HG03460 (cell line): ENCODE measurements around the gene CRACR2A.

Experiments
- ATAC-seq: cut with Tn5 transposase; IDR thresholded peaks from one replicate; pipeline ENCODE4 v1.9.1; 2021; ENCODE audit not compliant: unreplicated experiment

The CRACR2A gene

DNA sequence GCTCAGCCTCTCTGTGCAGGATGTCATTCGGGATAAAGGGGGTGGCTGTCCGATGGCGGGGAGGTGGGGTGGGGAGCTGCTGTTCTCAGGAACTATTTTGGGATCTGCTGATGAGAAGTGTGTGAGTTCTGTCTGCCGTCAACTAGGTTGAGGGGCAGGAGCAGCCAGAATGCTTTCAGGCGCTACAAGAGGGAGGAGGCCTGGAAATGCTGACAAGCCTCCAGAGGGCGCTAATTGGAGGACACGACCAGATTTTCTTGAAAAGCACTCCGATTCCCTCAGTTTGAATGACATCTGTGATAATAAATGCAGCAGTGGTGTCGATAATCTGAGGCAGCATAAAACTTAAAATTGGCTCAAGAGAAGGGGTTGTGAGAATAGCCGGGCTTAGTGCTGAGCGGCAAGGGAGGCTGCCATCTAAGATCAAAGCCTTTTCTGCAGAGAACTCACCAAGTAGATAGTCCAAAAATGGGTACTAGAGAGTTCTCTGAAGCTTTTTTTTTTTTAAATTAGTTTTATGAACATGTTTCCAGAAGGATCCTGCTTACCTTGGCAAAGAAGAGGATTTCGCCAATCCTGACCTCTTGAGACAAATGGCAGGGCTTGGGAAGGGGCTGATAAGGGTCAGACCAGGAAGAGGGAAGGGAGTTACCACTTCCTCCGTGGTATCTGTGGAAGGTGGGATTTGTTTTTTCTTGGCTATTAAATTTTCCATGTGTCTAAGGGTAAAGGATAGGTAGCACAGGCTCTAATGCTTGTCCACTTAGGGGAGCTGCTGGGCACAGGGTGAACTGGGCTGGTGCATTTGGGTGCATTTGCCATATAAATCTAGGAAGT is 94.4 kb downstream of the CRACR2A start:
- ATAC-seq = no peak

- no peak for ATAC-seq
These were observed 95.8 kb downstream of the CRACR2A start for GRCh38 chr12:3656946-3657622.

DNA sequence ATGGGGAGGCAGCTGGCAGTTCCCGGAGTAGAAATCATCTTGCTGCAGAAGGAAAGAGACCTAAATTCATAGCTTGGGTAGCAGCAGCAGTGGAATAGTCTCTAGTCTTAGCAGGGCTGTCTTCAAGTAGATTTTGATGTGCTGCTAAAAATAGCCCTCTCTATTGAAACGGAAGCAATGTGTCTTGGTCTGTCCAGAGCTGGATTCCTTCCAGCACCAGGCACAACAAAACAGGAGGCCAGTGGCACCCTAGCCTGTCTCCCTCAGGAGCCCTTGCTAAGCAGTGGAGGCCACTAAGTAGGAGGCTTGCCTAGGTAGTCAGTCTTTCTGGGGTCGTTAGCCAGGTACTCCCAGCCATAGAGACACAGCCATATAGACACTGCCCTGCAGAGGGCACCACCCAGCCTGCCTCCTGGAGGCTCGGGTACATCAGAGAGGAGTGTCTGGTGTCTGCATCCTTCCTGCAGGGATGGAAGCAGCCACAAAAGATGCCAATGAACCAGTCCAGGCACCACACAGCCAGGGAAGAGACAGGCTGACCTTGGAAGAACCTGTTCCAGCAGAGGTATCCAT is 97.5 kb downstream of the CRACR2A start:
- no peak for ATAC-seq

DNA sequence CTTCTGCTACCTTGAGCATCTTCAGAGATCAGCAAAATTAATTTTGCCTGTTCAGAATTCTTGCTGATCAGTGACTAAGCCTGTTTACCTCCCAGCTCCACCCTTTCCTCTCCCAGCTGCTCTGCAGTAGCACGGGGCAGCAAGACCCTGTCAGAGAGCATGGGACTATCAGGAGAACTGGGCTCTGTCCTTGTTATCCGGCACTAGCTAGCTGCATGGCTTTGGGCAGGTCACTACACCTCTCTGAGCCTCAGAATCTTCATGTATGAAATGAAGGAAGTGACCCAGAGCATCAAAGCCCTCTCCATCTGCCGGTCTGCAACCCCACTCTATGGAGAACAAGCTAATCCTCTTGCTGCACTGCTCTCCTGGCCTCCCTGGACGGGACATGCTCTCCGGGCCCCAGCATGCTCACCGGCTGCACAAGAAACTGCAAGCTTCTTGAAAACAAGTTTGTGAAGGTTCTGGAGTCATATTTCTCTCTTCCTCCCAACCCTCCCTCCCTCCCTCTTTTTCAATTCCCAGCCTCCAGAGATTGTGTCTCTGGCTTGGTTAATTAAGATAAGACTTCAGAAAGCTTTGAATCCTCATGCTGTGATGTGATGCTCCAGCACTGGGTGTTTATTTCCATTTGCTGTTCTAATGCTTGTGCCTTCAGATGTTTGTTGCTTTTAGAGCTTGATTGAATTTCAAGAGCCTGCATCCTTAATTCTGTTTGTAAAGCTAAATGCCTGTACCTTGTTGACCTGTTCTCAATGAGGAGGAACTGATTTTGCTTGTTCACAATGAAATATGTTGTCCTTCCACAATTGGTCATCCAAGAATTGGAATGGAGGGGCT is 101.1 kb downstream of the CRACR2A start:
- no peak for ATAC-seq

- ATAC-seq = no peak
These were observed 105.4 kb downstream of the CRACR2A start for GRCh38 chr12:3647504-3647903.

DNA sequence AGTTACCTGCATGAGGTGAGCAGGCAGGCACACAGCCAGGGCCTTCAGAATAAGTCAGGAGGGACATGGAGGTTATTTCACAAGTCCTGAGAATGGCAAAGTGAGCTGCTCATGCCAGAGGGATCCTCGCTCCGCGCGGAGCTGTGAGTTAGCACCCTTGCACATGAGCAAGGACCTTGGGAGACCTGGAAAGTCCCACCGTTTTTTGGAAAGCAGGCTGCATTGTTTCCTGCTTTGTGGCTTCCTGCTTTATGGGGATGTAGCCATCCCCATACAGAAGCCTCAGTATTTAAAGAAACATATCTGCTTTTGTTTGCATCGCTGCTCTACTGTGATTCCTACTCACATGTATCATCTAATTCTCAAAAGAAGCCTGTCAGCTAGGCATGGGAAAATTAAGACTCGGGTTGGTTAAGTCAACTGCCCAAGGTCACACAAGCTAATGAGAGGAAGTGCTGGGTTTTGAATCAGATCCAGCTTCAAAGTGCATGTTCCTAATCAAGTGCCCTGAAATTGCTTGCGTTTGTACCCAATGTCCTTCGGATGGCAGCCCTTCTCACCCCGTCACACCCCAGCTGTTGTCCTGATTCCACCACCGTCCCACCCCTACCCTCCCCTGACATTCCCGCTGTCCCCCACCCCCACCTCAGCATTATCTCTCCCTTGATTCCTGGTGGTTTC is 106.2 kb downstream of the CRACR2A start:
- ATAC-seq = no peak

DNA sequence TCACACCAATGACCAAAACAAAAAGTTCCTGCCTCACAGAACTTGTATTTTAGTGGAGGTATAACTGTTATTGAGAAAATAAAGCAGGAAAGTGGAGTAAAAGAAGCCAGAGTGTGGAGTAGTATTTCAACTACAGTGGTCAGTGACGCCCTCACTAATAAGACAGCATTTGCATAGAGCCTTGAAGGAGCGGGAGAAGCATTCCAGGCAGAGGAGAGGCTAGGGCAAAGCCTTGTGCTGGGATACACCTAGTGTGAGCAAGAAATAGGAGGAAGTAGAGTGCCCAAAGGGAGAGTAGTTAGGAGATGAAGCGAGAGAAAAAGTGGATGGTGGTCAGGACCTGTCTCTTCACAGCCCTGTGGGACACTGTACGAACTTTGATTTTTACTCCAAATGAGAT is 107.8 kb downstream of the CRACR2A start:
- ATAC-seq = no peak

GRCh38 chr12:3644104-3644503 is 108.8 kb downstream of the CRACR2A start:
- ATAC-seq = no peak

DNA sequence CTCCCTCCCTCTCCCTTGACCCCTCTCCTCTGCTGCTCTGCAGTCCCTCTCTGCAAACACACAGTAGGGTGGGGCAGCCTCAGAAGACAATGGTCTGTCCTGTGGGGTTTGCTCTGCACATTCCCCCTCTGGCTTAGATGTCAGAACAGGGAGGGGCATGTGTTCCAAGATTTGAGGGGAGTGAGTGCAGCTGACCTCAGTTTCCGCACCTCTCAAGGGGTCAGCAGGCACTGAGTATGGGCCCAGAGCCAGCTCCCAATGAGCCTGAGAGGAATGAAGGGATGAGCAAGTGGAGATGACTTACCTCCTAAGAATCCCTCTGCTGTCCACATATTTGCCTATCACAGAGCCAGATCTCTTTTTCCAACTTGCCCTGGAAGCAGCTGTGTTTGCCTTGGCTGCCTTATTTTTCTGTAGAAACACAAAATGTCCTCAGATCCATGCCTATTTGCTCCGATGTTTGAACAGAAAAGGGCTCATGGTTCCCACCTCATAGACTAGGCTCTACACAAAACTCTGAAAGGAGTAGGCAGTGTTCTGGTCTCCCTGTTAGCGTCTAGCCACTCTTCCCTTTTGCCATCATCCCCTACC is 111.4 kb downstream of the CRACR2A start:
- ATAC-seq = no peak

- ATAC-seq = no peak
These were observed 116.6 kb downstream of the CRACR2A start for GRCh38 chr12:3636328-3636727.

DNA sequence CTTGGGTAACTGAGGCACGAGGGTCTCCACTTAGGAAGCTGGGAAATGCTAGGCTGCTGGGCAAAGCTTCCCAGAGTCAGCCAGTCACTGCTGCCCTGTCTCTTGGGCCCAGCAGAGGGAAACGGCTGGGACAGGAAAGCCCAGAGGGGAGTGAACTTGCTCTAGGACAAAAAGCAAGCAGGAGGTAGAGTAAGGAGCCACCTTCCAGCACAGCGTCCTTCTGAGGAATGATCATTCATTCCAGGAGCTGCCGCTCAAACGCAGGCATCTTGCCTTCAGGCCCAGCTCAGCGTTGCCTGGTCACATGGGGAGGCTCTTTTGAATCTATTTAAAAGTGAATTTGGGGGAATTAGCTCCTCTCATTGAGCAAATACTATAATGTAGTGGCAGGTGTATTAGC is 118.6 kb downstream of the CRACR2A start:
- no peak for ATAC-seq

GRCh38 chr12:3633396-3633795 is 119.5 kb downstream of the CRACR2A start:
- no peak for ATAC-seq

GRCh38 chr12:3632754-3633153 is 120.2 kb downstream of the CRACR2A start:
- no peak for ATAC-seq

GRCh38 chr12:3632256-3632655 is 120.7 kb downstream of the CRACR2A start:
- ATAC-seq = no peak

GRCh38 chr12:3631759-3632158 is 121.2 kb downstream of the CRACR2A start:
- ATAC-seq = no peak

GRCh38 chr12:3631272-3631637 is 121.7 kb downstream of the CRACR2A start:
- no peak for ATAC-seq

- no peak for ATAC-seq
These were observed 122.2 kb downstream of the CRACR2A start for GRCh38 chr12:3630621-3631271.

GRCh38 chr12:3630111-3630510 is 122.8 kb downstream of the CRACR2A start:
- ATAC-seq = no peak

DNA sequence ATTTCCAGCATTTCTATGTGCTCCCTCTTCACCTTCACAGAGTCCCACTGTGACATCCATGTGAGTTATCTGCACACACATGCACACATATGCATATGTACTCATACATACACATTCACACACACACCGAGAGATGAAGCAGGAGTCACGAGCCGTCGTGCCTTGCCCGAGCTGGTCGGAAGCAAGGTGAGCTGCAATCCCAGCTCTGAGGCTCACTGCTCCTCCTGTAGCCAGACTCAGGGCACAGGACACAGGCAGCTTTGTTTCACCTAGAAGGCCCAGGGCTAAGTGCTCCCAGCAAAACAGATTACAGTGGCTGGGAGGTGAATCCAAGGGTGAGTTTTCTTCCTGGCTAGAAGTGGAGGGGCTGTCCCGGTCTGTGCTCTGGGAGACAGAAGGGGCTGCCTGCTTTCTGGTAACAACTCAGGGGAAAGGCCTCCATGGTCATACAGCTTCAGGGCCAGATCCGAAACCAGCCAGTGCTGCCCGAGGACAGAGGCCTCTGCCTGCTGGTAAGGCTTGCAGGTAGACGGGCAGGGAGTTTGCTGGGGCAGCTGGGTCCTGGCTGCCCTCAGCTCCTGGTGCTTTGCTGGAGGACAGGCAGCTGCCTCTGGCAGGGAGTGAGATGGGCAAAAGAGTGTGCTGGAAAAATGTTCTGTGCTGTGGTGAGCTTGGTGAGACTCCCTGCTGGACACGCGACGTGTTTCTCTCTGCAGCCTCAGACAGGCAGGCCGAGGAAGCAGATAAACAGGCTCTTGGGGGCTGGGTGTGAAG is 123.7 kb downstream of the CRACR2A start:
- no peak for ATAC-seq
